SJCRH30 (cell line): ENCODE results near the gene ANKRD13D. TPM values are rescaled to one million over a fixed set of nuclear protein-coding genes. Genes with fewer than 3 reads are reported as not detected.

Experiments
- DNase-seq, 2 experiments: peaks; one replicate each; pipeline ENCODE4 v3.0.0-alpha.2; 2015 to 2020
- H3K27ac ChIP-seq: fragments of 250-450 bp; sonication (Bioruptor Pico); 2 replicates; pipeline ENCODE4 v1.5.1; 2020; ENCODE audit warnings: mild to moderate bottlenecking, moderate library complexity
- H3K27me3 ChIP-seq: fragments of 250-450 bp; sonication (Bioruptor Pico); 2 replicates; pipeline ENCODE4 v1.5.1; 2020; ENCODE audit warnings: mild to moderate bottlenecking, moderate library complexity
- H3K36me3 ChIP-seq: fragments of 250-450 bp; sonication (Bioruptor Pico); 2 replicates; pipeline ENCODE4 v1.5.1; 2020; ENCODE audit warnings: mild to moderate bottlenecking, moderate library complexity
- H3K4me1 ChIP-seq: fragments of 250-450 bp; sonication (Bioruptor Pico); 2 replicates; pipeline ENCODE4 v1.5.1; 2020; ENCODE audit warnings: mild to moderate bottlenecking, moderate library complexity
- H3K4me3 ChIP-seq: fragments of 250-450 bp; sonication (Bioruptor Pico); 2 replicates; pipeline ENCODE4 v1.5.1; 2020; ENCODE audit warnings: mild to moderate bottlenecking, moderate library complexity
- H3K9me3 ChIP-seq: fragments of 250-450 bp; sonication (Bioruptor Pico); replicated peaks from 2 replicates; pipeline ENCODE4 v1.5.1; 2020; ENCODE audit warnings: mild to moderate bottlenecking, moderate library complexity
- total RNA-seq: library from RNA; depleted of rRNA; stranded (reverse); fragments of >200 nt; shearing (Covaris generic); gene quantifications from 2 replicates; pipeline ENCODE4 v1.2.3, GENCODE V29; 2014

Gene ANKRD13D
- total RNA-seq, 1 experiment from 2014 or later = 19.9 TPM

GRCh38 chr11:67276781-67277230, 12.3 kb upstream of the ANKRD13D start:
- H3K27me3 ChIP-seq = no peaks in the 10 kb centered on the region
- peak; percentile 83 to 86 for DNase-seq

GRCh38 chr11:67277231-67277961, 11.7 kb upstream of the ANKRD13D start:
- H3K36me3 ChIP-seq = peaks cover 26% of the 10 kb centered on the region
- H3K27ac ChIP-seq = peak overlapping the region; percentile 97
- DNase-seq = peak; percentile 93 to 95
- H3K4me1 ChIP-seq = peaks cover 40% of the 10 kb centered on the region
- H3K27me3 ChIP-seq = no peaks in the 10 kb centered on the region
- H3K4me3 ChIP-seq = peak overlapping the region; percentile 43
- H3K9me3 ChIP-seq = no peaks in the 10 kb centered on the region

More at GRCh38 chr11:67276781-67277230, 12.3 kb upstream of the ANKRD13D start:
- Histone ChIP-seq H3K9me3 (no peaks in the 10 kb centered on the region), H3K4me3 (peak overlapping the region; percentile 43), H3K36me3 (peaks cover 20% of the 10 kb centered on the region), H3K4me1 (peaks cover 40% of the 10 kb centered on the region), H3K27ac (peak overlapping the region; percentile 97)

GRCh38 chr11:67278135-67278938, 10.8 kb upstream of the ANKRD13D start:
- no peaks in the 10 kb centered on the region for H3K9me3 ChIP-seq
- no peak overlapping the region for H3K4me3 ChIP-seq
- H3K27me3 ChIP-seq = no peaks in the 10 kb centered on the region
- peaks cover 35% of the 10 kb centered on the region for H3K36me3 ChIP-seq
- H3K4me1 ChIP-seq = peaks cover 40% of the 10 kb centered on the region
- no peak for DNase-seq
- H3K27ac ChIP-seq = peak overlapping the region; percentile 97

- DNase-seq = no peak
- peaks cover 37% of the 10 kb centered on the region for H3K36me3 ChIP-seq
- peaks cover 40% of the 10 kb centered on the region for H3K4me1 ChIP-seq
- H3K27me3 ChIP-seq = no peaks in the 10 kb centered on the region
- H3K4me3 ChIP-seq = no peak overlapping the region
- no peak overlapping the region for H3K27ac ChIP-seq
- no peaks in the 10 kb centered on the region for H3K9me3 ChIP-seq
Measured at GRCh38 chr11:67278939-67279588, 10.0 kb upstream of the ANKRD13D start.

GRCh38 chr11:67279589-67280340, 9.3 kb upstream of the ANKRD13D start:
- DNase-seq = no peak
- no peak overlapping the region for H3K4me3 ChIP-seq
- peaks cover 40% of the 10 kb centered on the region for H3K4me1 ChIP-seq
- H3K27ac ChIP-seq = peak overlapping the region; percentile 79
- peaks cover 43% of the 10 kb centered on the region for H3K36me3 ChIP-seq
- no peaks in the 10 kb centered on the region for H3K27me3 ChIP-seq
- no peaks in the 10 kb centered on the region for H3K9me3 ChIP-seq

- peak overlapping the region; percentile 79 for H3K27ac ChIP-seq
- H3K36me3 ChIP-seq = peaks cover 43% of the 10 kb centered on the region
- no peak overlapping the region for H3K4me3 ChIP-seq
- no peak for DNase-seq
- peaks cover 40% of the 10 kb centered on the region for H3K4me1 ChIP-seq
- H3K27me3 ChIP-seq = no peaks in the 10 kb centered on the region
- no peaks in the 10 kb centered on the region for H3K9me3 ChIP-seq
Measured at GRCh38 chr11:67280341-67280787, 8.7 kb upstream of the ANKRD13D start.

- Histone ChIP-seq H3K4me1 (peaks cover 38% of the 10 kb centered on the region), H3K4me3 (no peak overlapping the region), H3K27ac (peak overlapping the region; percentile 79), H3K9me3 (no peaks in the 10 kb centered on the region), H3K27me3 (no peaks in the 10 kb centered on the region), H3K36me3 (peaks cover 43% of the 10 kb centered on the region)
- DNase-seq = peak; percentile 82 to 85
Measured at GRCh38 chr11:67280788-67281551, 8.1 kb upstream of the ANKRD13D start.

- DNase-seq = no peak
- peaks cover 47% of the 10 kb centered on the region for H3K36me3 ChIP-seq
- no peak overlapping the region for H3K4me3 ChIP-seq
Measured at GRCh38 chr11:67281552-67282150, 7.5 kb upstream of the ANKRD13D start.

GRCh38 chr11:67282155-67282875, 6.8 kb upstream of the ANKRD13D start:
- H3K4me3 ChIP-seq = no peak overlapping the region
- no peak overlapping the region; the same call in 1 of the 2 replicates for H3K27ac ChIP-seq
- peaks cover 25% of the 10 kb centered on the region for H3K4me1 ChIP-seq
- no peak for DNase-seq
- no peaks in the 10 kb centered on the region for H3K9me3 ChIP-seq
- H3K36me3 ChIP-seq = peaks cover 47% of the 10 kb centered on the region
- H3K27me3 ChIP-seq = no peaks in the 10 kb centered on the region

More at GRCh38 chr11:67281552-67282150, 7.5 kb upstream of the ANKRD13D start:
- Histone ChIP-seq H3K27me3 (no peaks in the 10 kb centered on the region), H3K4me1 (peaks cover 31% of the 10 kb centered on the region), H3K27ac (peak overlapping the region; percentile 79), H3K9me3 (no peaks in the 10 kb centered on the region)

- Histone ChIP-seq H3K27ac (no peak overlapping the region), H3K4me3 (no peak overlapping the region), H3K4me1 (peaks cover 26% of the 10 kb centered on the region), H3K36me3 (peaks cover 47% of the 10 kb centered on the region), H3K9me3 (no peaks in the 10 kb centered on the region), H3K27me3 (no peaks in the 10 kb centered on the region)
- DNase-seq = no peak
Measured at GRCh38 chr11:67282876-67283371, 6.2 kb upstream of the ANKRD13D start.

GRCh38 chr11:67283481-67283963, 5.6 kb upstream of the ANKRD13D start:
- H3K36me3 ChIP-seq = peaks cover 47% of the 10 kb centered on the region
- peaks cover 24% of the 10 kb centered on the region for H3K4me1 ChIP-seq
- no peaks in the 10 kb centered on the region for H3K27me3 ChIP-seq
- H3K27ac ChIP-seq = no peak overlapping the region
- H3K9me3 ChIP-seq = no peaks in the 10 kb centered on the region
- no peak for DNase-seq
- H3K4me3 ChIP-seq = no peak overlapping the region

GRCh38 chr11:67284811-67285540, 4.1 kb upstream of the ANKRD13D start:
- Histone ChIP-seq H3K4me1 (peaks cover 24% of the 10 kb centered on the region), H3K9me3 (no peaks in the 10 kb centered on the region), H3K4me3 (no peak overlapping the region), H3K27me3 (no peaks in the 10 kb centered on the region), H3K27ac (no peak overlapping the region), H3K36me3 (peaks cover 39% of the 10 kb centered on the region)
- no peak for DNase-seq
